AG04449 (cell line): Measurements from ENCODE around the gene SLC37A2.

Experiments used
- CTCF ChIA-PET: fragments of 350-600 bp; formaldehyde crosslinking; extraction: SDS; loops from one replicate; lab custom pipeline; 2021; ENCODE audit warnings: antibody characterized with exemption; lab: Yijun Ruan, JAX
- POLR2A ChIA-PET: fragments of 400-600, 350-600 bp; formaldehyde crosslinking; extraction: SDS; loops from one replicate; lab custom pipeline; 2020; ENCODE audit warnings: antibody characterized with exemption, inconsistent platforms; lab: Yijun Ruan, JAX
- DNase-seq: peaks from one replicate; pipeline ENCODE4 v3.0.0-alpha.2; 2010; ENCODE audit warnings: low read depth, low spot score
- H3K4me3 ChIP-seq: 2 replicates; pipeline ENCODE4 v1.5.1; 2011; ENCODE audit warnings: low read depth, mild to moderate bottlenecking, control low read depth, low read length
- TF ChIP-seq, protein P1 (sequence below): IDR thresholded peaks from one replicate; pipeline ENCODE4 v1.5.1; 2011; ENCODE audit warnings: mild to moderate bottlenecking, moderate library complexity, low read length, control low read depth, inconsistent platforms; ENCODE audit not compliant: insufficient read depth; ENCODE audit errors: missing control alignments

The SLC37A2 gene

DNA sequence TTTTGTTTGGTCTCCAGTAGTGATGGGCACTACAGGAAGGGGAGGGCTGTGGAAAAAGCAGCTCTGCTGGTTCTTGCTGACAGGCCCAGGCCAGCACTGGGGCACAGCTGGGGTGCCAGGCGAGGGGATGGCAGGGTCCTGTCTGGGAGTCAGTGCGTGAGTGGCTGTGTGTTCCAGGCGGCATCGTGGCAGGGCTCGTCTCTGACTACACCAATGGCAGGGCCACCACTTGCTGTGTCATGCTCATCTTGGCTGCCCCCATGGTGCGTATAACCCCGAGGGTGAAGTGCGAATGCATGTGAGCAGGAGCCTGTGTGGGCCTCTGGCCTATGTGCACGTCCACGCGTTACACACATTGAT is 20.9 kb downstream of the SLC37A2 start:
- no peak overlapping the region for H3K4me3 ChIP-seq
- TF ChIP-seq, protein P1, sequence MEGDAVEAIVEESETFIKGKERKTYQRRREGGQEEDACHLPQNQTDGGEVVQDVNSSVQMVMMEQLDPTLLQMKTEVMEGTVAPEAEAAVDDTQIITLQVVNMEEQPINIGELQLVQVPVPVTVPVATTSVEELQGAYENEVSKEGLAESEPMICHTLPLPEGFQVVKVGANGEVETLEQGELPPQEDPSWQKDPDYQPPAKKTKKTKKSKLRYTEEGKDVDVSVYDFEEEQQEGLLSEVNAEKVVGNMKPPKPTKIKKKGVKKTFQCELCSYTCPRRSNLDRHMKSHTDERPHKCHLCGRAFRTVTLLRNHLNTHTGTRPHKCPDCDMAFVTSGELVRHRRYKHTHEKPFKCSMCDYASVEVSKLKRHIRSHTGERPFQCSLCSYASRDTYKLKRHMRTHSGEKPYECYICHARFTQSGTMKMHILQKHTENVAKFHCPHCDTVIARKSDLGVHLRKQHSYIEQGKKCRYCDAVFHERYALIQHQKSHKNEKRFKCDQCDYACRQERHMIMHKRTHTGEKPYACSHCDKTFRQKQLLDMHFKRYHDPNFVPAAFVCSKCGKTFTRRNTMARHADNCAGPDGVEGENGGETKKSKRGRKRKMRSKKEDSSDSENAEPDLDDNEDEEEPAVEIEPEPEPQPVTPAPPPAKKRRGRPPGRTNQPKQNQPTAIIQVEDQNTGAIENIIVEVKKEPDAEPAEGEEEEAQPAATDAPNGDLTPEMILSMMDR: no peak
- ChIA-PET CTCF (interaction anchor here (1.3 to 2.4 kb wide), 4 partner anchors 8 to 349 kb away, joined by 3 to 12 read pairs (median 4); no protein-coding TSS in a partner anchor), POLR2A (no interaction called here)
- DNase-seq: no peak

DNA sequence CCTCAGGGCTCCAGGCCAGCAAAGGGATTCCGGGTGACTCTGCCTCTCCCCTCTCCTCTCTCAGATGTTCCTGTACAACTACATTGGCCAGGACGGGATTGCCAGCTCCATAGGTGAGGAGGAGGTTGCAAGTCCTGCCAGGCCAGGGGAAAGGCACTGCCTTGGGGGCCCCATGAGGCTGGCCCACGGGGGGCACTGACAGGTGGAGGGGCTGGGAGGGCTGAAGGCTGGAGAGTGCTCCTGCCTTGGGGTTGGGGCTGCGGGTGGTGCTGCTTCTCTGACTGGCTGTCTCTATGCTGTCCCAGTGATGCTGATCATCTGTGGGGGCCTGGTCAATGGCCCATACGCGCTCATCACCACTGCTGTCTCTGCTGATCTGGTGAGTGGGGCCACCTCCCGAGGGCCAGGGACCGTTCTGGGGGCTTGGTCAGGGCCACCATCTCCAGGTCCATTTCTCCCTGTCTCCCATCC is 21.7 kb downstream of the SLC37A2 start:
- ChIA-PET POLR2A (no interaction called here), CTCF (no interaction called here)
- H3K4me3 ChIP-seq: no peak overlapping the region
- DNase-seq: no peak
- TF ChIP-seq, protein P1: no peak

DNA sequence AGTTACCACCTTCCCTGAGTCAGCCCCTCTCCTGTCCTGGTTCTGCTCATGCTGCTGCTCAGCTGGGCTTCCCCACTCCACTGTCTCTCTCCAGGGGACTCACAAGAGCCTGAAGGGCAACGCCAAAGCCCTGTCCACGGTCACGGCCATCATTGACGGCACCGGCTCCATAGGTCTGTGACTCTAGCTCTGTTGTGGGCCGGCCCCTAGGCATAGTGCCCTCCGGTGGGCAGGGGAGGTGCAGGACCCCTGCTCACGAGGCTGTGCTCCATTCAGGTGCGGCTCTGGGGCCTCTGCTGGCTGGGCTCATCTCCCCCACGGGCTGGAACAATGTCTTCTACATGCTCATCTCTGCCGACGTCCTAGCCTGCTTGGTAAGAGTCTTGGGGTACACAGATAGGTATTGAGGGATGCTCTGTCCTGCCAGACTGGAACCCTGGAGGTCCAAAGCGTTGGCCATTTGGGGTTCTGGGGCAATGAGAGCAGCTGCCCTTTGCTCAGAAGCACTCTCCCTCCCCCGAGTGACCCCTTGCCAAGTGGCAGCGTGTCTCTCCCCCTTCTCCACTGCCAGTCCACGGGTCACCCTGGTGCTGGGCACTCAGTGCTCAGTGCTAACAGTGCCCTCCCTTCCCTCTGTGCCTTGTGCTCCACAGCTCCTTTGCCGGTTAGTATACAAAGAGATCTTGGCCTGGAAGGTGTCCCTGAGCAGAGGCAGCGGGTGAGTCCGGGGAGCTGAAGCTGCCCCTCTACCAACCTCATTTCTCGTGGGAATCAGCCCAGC is 22.4 kb downstream of the SLC37A2 start:
- ChIA-PET CTCF (no interaction called here), POLR2A (no interaction called here)
- TF ChIP-seq, protein P1: no peak
- H3K4me3 ChIP-seq: no peak overlapping the region
- DNase-seq: no peak

DNA sequence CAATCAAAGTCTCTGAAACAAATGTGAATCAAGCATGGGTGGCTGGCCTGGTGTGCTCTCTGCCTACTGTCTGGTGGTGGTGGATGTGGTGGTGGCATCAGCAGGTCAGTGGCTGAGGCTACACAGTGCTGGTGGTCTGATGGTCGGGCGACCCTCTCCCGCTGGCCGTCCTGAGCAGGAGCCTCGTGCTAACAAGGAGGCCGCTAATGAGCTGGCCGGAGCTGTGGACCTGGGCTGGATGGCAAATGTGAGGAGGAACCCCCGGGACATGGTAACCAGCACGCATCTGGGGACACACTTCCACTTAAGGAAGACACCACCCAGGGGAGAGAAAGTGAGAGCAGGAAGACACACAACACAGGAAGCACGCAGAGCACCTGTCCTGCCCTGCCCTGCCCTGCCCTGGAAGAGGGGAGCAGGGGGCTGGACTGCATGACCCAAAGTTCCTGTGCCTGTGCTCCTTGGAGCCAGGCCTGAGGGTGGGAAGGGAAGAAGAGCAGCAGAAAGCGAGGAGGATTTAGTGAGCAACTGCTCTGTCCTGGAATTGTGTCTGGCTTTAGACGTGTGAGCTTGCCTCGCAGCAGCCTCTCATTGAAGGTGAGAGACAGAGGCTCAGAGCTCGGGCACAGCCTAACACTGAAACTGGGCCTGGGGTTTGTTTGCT is 23.7 kb downstream of the SLC37A2 start:
- DNase-seq: no peak
- TF ChIP-seq, protein P1: no peak
- ChIA-PET POLR2A (no interaction called here), CTCF (interaction anchor here (1.0 to 13.9 kb wide), 4 partner anchors 24 to 261 kb away, joined by 3 to 160 read pairs (median 48); partner anchors contain the start of gene TMEM218)
- H3K4me3 ChIP-seq: no peak overlapping the region

DNA sequence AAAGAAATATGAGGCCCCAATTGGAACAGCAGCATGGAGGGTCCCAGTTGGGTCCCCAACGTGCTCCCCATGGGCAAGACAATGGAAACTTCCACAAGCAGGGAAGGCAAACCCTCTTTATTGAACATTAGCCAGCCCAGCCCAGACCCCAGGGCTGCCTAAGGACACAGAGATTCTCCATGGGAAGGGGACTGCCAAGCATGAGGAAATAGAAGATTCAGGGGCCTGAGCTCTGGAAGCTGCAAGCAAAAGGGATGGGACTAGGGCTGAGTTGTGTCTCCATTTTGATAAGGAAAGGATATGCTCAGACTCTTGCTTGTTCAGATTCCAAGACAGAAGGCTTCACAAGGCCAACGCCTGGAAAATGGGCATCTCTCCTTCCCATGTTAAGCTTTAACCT is 25.0 kb downstream of the SLC37A2 start:
- ChIA-PET CTCF (interaction anchor here (0.9 to 13.9 kb wide), 5 partner anchors 36 to 345 kb away, joined by 4 to 160 read pairs (median 5); no protein-coding TSS in a partner anchor), POLR2A (no interaction called here)
- DNase-seq: no peak
- TF ChIP-seq, protein P1: no peak
- H3K4me3 ChIP-seq: no peak overlapping the region
